Measurements from ENCODE around the gene PHACTR4.

DNA sequence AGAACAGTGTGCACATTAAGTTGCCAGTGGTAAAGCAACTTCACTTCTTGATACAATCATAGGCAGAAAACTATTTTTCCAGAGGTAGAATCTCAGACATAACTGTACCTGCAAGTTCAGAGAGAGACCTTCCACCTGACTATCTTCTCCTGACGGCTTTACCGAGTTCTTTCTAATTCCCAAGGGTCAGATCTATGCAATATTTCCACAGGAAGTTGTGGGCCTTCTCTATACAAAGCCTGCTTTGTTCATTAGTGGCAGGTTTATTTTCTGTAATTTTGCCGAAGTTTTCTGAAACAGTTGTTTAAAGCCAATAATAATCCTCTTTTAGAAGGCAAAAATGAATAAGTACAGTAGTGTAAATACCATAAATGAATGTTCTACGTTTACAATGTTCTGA is 78.1 kb downstream of the PHACTR4 start:
- TF ChIP-seq EP300 (IDR thresholded peaks at IDR 0.05): no peak
- TF ChIP-seq, protein P1, sequence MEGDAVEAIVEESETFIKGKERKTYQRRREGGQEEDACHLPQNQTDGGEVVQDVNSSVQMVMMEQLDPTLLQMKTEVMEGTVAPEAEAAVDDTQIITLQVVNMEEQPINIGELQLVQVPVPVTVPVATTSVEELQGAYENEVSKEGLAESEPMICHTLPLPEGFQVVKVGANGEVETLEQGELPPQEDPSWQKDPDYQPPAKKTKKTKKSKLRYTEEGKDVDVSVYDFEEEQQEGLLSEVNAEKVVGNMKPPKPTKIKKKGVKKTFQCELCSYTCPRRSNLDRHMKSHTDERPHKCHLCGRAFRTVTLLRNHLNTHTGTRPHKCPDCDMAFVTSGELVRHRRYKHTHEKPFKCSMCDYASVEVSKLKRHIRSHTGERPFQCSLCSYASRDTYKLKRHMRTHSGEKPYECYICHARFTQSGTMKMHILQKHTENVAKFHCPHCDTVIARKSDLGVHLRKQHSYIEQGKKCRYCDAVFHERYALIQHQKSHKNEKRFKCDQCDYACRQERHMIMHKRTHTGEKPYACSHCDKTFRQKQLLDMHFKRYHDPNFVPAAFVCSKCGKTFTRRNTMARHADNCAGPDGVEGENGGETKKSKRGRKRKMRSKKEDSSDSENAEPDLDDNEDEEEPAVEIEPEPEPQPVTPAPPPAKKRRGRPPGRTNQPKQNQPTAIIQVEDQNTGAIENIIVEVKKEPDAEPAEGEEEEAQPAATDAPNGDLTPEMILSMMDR (IDR thresholded peaks at IDR 0.05): no peak
- no peak for TF ChIP-seq POLR2AphosphoS5 (IDR thresholded peaks at IDR 0.05)
- TF ChIP-seq POLR2A (IDR thresholded peaks at IDR 0.05): no peak

Measured in gastroesophageal sphincter (tissue), 3 donors.